Natural killer cell (primary cell): ENCODE data around the gene GSTM2. TPM values are rescaled to one million over a fixed set of nuclear protein-coding genes. Genes with fewer than 3 reads are reported as not detected.

Experiments used
- ATAC-seq, 3 donors: fragments of 150-1000 bp in 2 of 3; fragments of 200-7000 bp in 1 of 3; cut with Tn5 transposase; 1 replicate in 1 of 3; 2 replicates in 2 of 3; pipeline ENCODE4 v1.10.0; 2021; ENCODE audit warnings: mild to moderate bottlenecking in 2 of 3, moderate library complexity in 2 of 3
- DNase-seq, 2 donors: peaks; one replicate each; pipeline versions ENCODE4 v3.0.0 to v3.0.0-alpha.2; 2013 to 2021; ENCODE audit warnings: mixed read lengths in 1 of 2
- H3K27ac ChIP-seq: one replicate; pipeline ENCODE4 v1.5.1; 2013; ENCODE audit warnings: mild to moderate bottlenecking, low read length
- H3K27me3 ChIP-seq: one replicate; pipeline ENCODE4 v1.6.1; 2013; ENCODE audit warnings: low read length; ENCODE audit not compliant: control insufficient read depth, insufficient read depth
- H3K36me3 ChIP-seq: one replicate; pipeline ENCODE4 v1.6.1; 2013; ENCODE audit warnings: low read length; ENCODE audit not compliant: control insufficient read depth, insufficient read depth
- H3K4me1 ChIP-seq: one replicate; pipeline ENCODE4 v1.6.1; 2013; ENCODE audit warnings: low read length; ENCODE audit not compliant: control insufficient read depth, insufficient read depth
- H3K4me3 ChIP-seq: one replicate; pipeline ENCODE4 v1.5.1; 2013; ENCODE audit warnings: low read length
- H3K9me3 ChIP-seq: one replicate; pipeline ENCODE4 v1.6.1; 2013; ENCODE audit warnings: low read length; ENCODE audit not compliant: control insufficient read depth, insufficient read depth
- H3K27ac Mint-ChIP-seq, 2 donors: one replicate each; pipeline ENCODE4 v1.8.0; 2022; ENCODE audit warnings: mild to moderate bottlenecking in 2 of 2, mixed read lengths in 2 of 2, moderate library complexity in 1 of 2
- H3K27me3 Mint-ChIP-seq, 2 donors: one replicate each; pipeline ENCODE4 v1.8.0; 2022; ENCODE audit warnings: low read depth in 2 of 2, mixed read lengths in 2 of 2
- H3K36me3 Mint-ChIP-seq: one replicate; pipeline ENCODE4 v1.8.0; 2022; ENCODE audit warnings: mixed read lengths
- H3K4me1 Mint-ChIP-seq, 2 donors: one replicate each; pipeline ENCODE4 v1.8.0; 2022; ENCODE audit warnings: mixed read lengths in 2 of 2
- H3K4me3 Mint-ChIP-seq: one replicate; pipeline ENCODE4 v1.8.0; 2022; ENCODE audit warnings: mild to moderate bottlenecking, moderate library complexity, mixed read lengths
- H3K9me3 Mint-ChIP-seq, 2 donors: one replicate each; pipeline ENCODE4 v1.8.0; 2022; ENCODE audit warnings: mixed read lengths in 2 of 2
- WGBS: methylation state at CpG from one replicate; pipeline ENCODE4 v1.1.7; 2013; ENCODE audit warnings: missing lambda C conversion rate; ENCODE audit not compliant: insufficient coverage; 5-methylcytosine and 5-hydroxymethylcytosine counted together
- intact Hi-C: fragments of 100-400 bp; cut with micrococcal nuclease; formaldehyde crosslinking; loops from one replicate; pipeline ENCODE4 v1.14.2; 2022
- total RNA-seq, 4 donors: library from RNA; stranded (reverse); fragments of 120-200 nt in 1 of 4; gene quantifications; one replicate each; pipeline versions ENCODE4 v1.2.3 to v1.2.4, GENCODE V29; 2013 to 2022
- TF ChIP-seq, protein P1 (sequence below): fragments of 200-600 bp; IDR thresholded peaks from one replicate; pipeline ENCODE4 v1.8.0; 2022; ENCODE audit warnings: antibody characterized with exemption

The GSTM2 gene
- total RNA-seq, 3 donors from 2014 or later (not counting 1 experiment from before 2014, with no cell fraction given) = 142 to 315 (median 205) TPM

DNA sequence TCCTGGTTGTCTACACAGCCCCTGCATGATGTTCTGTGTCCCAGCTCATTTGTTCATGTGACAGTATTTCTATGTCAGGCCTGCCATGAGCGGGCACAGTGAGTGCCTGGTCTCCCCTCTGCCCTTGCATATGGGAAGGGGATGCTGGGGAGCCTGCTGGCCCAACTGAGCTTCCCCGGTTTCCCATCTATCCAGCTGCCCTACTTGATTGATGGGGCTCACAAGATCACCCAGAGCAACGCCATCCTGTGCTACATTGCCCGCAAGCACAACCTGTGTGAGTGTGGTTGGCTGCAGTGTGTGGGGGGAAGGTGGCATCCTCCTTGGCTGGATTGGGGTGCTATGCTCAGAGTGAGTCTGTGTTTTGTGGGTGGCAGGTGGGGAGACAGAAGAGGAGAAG lies 10.5 kb upstream of the GSTM2 start:
- intact Hi-C loops = no loop called here
- peaks cover 16 to 27% of the 10 kb centered on the region in 2 donors for H3K4me1 Mint-ChIP-seq
- WGBS = 98% methylated on average over 4 of the region's 4 CpGs
- no peak overlapping the region for H3K27ac ChIP-seq
- no peak overlapping the region for H3K4me3 ChIP-seq
- peaks cover 2 to 6% of the 10 kb centered on the region in 2 donors for H3K27me3 Mint-ChIP-seq
- H3K4me1 ChIP-seq = peaks cover 23% of the 10 kb centered on the region
- no peak for DNase-seq
- peaks cover 13% of the 10 kb centered on the region for H3K36me3 ChIP-seq
- peak overlapping the region; percentile 49 for H3K4me3 Mint-ChIP-seq
- no peak for ATAC-seq
- no peaks in the 10 kb centered on the region for H3K27me3 ChIP-seq
- H3K27ac Mint-ChIP-seq = no peak overlapping the region
- TF ChIP-seq, protein P1, sequence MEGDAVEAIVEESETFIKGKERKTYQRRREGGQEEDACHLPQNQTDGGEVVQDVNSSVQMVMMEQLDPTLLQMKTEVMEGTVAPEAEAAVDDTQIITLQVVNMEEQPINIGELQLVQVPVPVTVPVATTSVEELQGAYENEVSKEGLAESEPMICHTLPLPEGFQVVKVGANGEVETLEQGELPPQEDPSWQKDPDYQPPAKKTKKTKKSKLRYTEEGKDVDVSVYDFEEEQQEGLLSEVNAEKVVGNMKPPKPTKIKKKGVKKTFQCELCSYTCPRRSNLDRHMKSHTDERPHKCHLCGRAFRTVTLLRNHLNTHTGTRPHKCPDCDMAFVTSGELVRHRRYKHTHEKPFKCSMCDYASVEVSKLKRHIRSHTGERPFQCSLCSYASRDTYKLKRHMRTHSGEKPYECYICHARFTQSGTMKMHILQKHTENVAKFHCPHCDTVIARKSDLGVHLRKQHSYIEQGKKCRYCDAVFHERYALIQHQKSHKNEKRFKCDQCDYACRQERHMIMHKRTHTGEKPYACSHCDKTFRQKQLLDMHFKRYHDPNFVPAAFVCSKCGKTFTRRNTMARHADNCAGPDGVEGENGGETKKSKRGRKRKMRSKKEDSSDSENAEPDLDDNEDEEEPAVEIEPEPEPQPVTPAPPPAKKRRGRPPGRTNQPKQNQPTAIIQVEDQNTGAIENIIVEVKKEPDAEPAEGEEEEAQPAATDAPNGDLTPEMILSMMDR = no peak
- no peaks in the 10 kb centered on the region for H3K9me3 ChIP-seq
- H3K36me3 Mint-ChIP-seq = no peaks in the 10 kb centered on the region
- no peaks in the 10 kb centered on the region for H3K9me3 Mint-ChIP-seq

DNA sequence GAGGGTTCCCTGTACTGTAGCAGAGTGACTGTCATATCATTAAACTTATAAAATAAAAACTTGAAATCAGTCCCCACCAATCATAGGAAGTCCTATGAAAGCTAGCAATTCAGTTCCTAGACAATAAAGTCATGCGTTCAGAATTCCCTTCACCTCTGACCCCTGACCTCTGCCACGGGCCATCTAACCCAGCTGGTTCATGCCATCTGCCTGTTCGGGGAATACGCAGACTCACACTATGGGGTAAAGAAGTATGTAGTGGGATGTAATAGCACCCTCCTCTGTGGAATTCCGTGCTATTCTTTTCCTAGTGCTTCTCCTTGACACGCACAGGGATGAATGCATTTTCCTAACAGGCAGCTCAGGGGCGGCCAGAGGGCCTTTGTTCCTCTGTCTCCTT lies 9.9 kb upstream of the GSTM2 start:
- TF ChIP-seq, protein P1 = no peak
- H3K9me3 Mint-ChIP-seq = no peaks in the 10 kb centered on the region
- 91% methylated on average over 6 of the region's 7 CpGs for WGBS
- Histone ChIP-seq H3K36me3 (peaks cover 13% of the 10 kb centered on the region), H3K27ac (no peak overlapping the region), H3K4me1 (peaks cover 23% of the 10 kb centered on the region), H3K4me3 (no peak overlapping the region), H3K9me3 (no peaks in the 10 kb centered on the region), H3K27me3 (no peaks in the 10 kb centered on the region)
- H3K36me3 Mint-ChIP-seq = no peaks in the 10 kb centered on the region
- intact Hi-C loops = no loop called here
- ATAC-seq (no peak), DNase-seq (no peak)
- peaks cover 16 to 27% of the 10 kb centered on the region in 2 donors for H3K4me1 Mint-ChIP-seq
- H3K4me3 Mint-ChIP-seq = peak overlapping the region; percentile 49
- H3K27ac Mint-ChIP-seq = no peak overlapping the region
- H3K27me3 Mint-ChIP-seq = peaks cover 0 to 6% of the 10 kb centered on the region in 2 donors

GRCh38 chr1:109658533-109659042 lies 9.3 kb upstream of the GSTM2 start:
- peaks cover 0 to 3% of the 10 kb centered on the region in 2 donors for H3K27me3 Mint-ChIP-seq
- intact Hi-C loops = no loop called here
- peaks cover 13% of the 10 kb centered on the region for H3K36me3 ChIP-seq
- 44% methylated on average over 3 of the region's 3 CpGs for WGBS
- no peaks in the 10 kb centered on the region for H3K27me3 ChIP-seq
- no peak overlapping the region for H3K4me3 ChIP-seq
- H3K9me3 Mint-ChIP-seq = no peaks in the 10 kb centered on the region
- no peak overlapping the region for H3K27ac ChIP-seq
- H3K4me3 Mint-ChIP-seq = peak overlapping the region; percentile 42
- no peak overlapping the region for H3K27ac Mint-ChIP-seq
- no peaks in the 10 kb centered on the region for H3K9me3 ChIP-seq
- DNase-seq (no peak), ATAC-seq (no peak)
- peaks cover 16 to 27% of the 10 kb centered on the region in 2 donors for H3K4me1 Mint-ChIP-seq
- H3K4me1 ChIP-seq = peaks cover 23% of the 10 kb centered on the region
- H3K36me3 Mint-ChIP-seq = no peaks in the 10 kb centered on the region
- TF ChIP-seq, protein P1 = no peak

GRCh38 chr1:109659145-109659544 lies 8.7 kb upstream of the GSTM2 start:
- no peak overlapping the region for H3K4me3 Mint-ChIP-seq
- no peak for ATAC-seq
- Histone ChIP-seq H3K4me1 (peaks cover 23% of the 10 kb centered on the region), H3K27me3 (no peaks in the 10 kb centered on the region), H3K9me3 (no peaks in the 10 kb centered on the region), H3K4me3 (no peak overlapping the region), H3K27ac (no peak overlapping the region), H3K36me3 (peaks cover 13% of the 10 kb centered on the region)
- peaks cover 0 to 3% of the 10 kb centered on the region in 2 donors for H3K27me3 Mint-ChIP-seq
- H3K27ac Mint-ChIP-seq = no peak overlapping the region
- TF ChIP-seq, protein P1 = no peak
- DNase-seq = no peak
- H3K9me3 Mint-ChIP-seq = no peaks in the 10 kb centered on the region
- intact Hi-C loops = no loop called here
- 92% methylated on average over 2 of the region's 2 CpGs for WGBS
- peaks cover 16 to 27% of the 10 kb centered on the region in 2 donors for H3K4me1 Mint-ChIP-seq
- H3K36me3 Mint-ChIP-seq = no peaks in the 10 kb centered on the region
